ENCODE data around the gene TMX2. TPM values are rescaled to one million over a fixed set of nuclear protein-coding genes. Genes with fewer than 3 reads are reported as not detected.

Gene TMX2
- total and polyA plus RNA-seq, 9 of the 15 experiments (the other 6 are each of a cell fraction or from before 2014, with no cell fraction given) = 176 to 433 (median 227) TPM

DNA sequence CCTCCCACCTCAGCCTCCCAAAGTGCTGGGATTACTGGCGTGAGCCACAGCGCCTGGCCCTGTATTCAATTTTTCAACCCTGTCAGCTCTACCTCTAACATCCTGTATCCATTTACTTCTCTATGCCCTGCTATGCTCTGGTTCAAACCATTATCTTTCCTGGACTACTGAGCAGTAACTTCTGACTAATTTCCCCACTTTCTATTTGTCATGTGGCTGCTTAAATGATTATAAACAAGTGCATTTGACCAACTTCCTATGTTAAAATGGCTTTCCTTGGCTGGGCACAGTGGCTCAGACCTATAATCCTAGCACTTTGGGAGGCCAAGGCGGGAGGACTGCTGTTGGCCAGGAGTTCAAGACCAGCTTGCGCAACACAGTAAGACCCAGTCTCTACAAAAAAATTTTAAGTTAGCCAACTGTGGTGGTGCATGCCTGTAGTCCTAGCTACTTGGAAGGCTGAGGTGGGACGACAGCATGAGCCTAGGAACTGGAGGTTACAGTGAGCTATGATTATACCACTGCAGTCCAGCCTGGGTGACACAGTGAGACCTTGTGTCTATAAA lies 2.5 kb upstream of the TMX2 start:
- H2AFZ ChIP-seq (ENCODE audit: low read depth, low read length) = no peak overlapping the region
- intact Hi-C loops (cut with micrococcal nuclease) (no loop called here), in situ Hi-C loops (cut with MboI) (no loop called here)
- no peak for DNase-seq (ENCODE audit: extremely low read depth in 1 of 4, low spot score in 3 of 4)
- 0 out of 2 replicates have a peak, but pooled peaks cover 4% of the 10 kb centered on the region for H4K20me1 ChIP-seq (replicated peaks; ENCODE audit: control insufficient read depth, insufficient read depth, low read length)
- H3K27ac ChIP-seq (ENCODE audit: extremely low read depth, low read depth, low read length) = no peak overlapping the region
- H3K4me1 ChIP-seq (replicated peaks in 1 of 2; ENCODE audit: control insufficient read depth in 2 of 2, insufficient read depth in 2 of 2, low read length in 2 of 2) = peaks cover 9% of the 10 kb centered on the region in 2 experiments; a peak in 3 of 5 replicates
- no peaks in the 10 kb centered on the region for H3K9me1 ChIP-seq (ENCODE audit: control insufficient read depth, insufficient read depth, low read length)
- no peaks in the 10 kb centered on the region; the same call in 1 of the 2 replicates for H3K9me3 ChIP-seq (replicated peaks; ENCODE audit: control insufficient read depth, insufficient read depth, low read depth, low read length)
- H3K27me3 ChIP-seq (ENCODE audit: control insufficient read depth in 2 of 2, insufficient read depth in 2 of 2, low read length in 2 of 2) = no peaks in the 10 kb centered on the region
- H3K4me3 ChIP-seq = no peak overlapping the region
- ChIA-PET POLR2A (interaction anchor here (0.9 to 1.2 kb wide), 3 partner anchors 12 to 32 kb away, joined by 3 to 5 read pairs (median 3); partner anchors contain the start of gene SELENOH), CTCF (ENCODE audit: low intra/inter-chr PET ratio) (no interaction called here)
- H3K36me3 ChIP-seq (ENCODE audit: control insufficient read depth, insufficient read depth, low read length) = peaks cover 28% of the 10 kb centered on the region; the same call in 2 of the 3 replicates
- BruUV-seq (replicated peaks) = no TSS peak
- H3K9ac ChIP-seq (ENCODE audit: insufficient read depth in 1 of 2, low read depth in 2 of 2, low read length in 2 of 2) = no peak overlapping the region
- H3K4me2 ChIP-seq (ENCODE audit: insufficient read depth, low read length) = no peak overlapping the region
- TF ChIP-seq CBX5 (IDR thresholded peaks at IDR 0.05; ENCODE audit: borderline replicate concordance, low read depth) = no peak
- TF ChIP-seq CEBPG (CRISPR knock-in tag; IDR thresholded peaks at IDR 0.05) = no peak
- peak; percentile 47 to 61; a peak in 3 of 4 replicates for TF ChIP-seq CEBPG (tag; conservative IDR thresholded peaks at IDR 0.05 in 1 of 2, IDR thresholded peaks at IDR 0.05 in 1 of 2)
- TF ChIP-seq CEBPB (tag; IDR thresholded peaks at IDR 0.05) = peak; percentile 84
- 84% methylated on average over 5 of the region's 5 CpGs for WGBS (ENCODE audit: insufficient coverage, low coverage, missing lambda C conversion rate)
- peaks cover 53% of the 10 kb centered on the region for H3K79me2 ChIP-seq (ENCODE audit: control insufficient read depth, insufficient read depth, low read length)
- no peak for ATAC-seq
- no peak for FAIRE-seq
